ENCODE results near the gene MAP3K8.
"Not testable (repeated sequence)": the region's sequence is repeated elsewhere in the genome, so short reads cannot be mapped to it uniquely, and the experiment has no call there.

The MAP3K8 gene

DNA sequence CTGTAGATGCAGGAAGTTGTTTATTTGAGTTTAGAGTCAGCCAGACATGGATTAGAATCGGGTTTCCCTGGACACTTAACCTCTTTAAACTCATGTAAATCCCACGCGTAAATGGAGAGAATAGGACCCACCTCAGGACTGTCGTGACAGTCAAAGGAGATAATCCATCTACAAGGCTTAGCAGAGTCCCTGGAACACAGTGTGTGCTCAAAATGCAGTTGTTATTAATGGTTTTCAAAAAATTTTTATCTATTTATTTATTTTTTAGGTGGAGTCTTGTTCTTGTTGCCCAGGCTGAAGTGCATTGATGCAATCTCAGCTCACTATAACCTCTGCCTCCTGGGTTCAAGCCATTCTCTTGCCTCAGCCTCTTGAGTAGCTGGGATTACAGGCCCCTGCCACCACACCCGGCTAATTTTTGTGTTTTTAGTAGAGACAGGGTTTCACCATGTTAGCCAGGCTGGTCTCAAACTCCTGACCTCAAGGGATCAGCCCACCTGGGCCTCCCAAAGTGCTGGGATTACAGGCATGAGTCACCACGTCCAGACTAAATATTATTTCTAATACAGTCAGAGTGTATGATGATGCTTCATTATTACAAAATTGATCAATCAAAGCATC is 10.2 kb upstream of the MAP3K8 start:
- not testable (repeated sequence) for DNase-seq

- DNase-seq, result no peak
Observed at GRCh38 chr10:30425336-30426075, 8.5 kb upstream of the MAP3K8 start.

- DNase-seq, result no peak
Observed at GRCh38 chr10:30430544-30431298, 3.3 kb upstream of the MAP3K8 start.

- DNase-seq, result no peak
Observed at GRCh38 chr10:30431435-30431911, 2.5 kb upstream of the MAP3K8 start.

DNA sequence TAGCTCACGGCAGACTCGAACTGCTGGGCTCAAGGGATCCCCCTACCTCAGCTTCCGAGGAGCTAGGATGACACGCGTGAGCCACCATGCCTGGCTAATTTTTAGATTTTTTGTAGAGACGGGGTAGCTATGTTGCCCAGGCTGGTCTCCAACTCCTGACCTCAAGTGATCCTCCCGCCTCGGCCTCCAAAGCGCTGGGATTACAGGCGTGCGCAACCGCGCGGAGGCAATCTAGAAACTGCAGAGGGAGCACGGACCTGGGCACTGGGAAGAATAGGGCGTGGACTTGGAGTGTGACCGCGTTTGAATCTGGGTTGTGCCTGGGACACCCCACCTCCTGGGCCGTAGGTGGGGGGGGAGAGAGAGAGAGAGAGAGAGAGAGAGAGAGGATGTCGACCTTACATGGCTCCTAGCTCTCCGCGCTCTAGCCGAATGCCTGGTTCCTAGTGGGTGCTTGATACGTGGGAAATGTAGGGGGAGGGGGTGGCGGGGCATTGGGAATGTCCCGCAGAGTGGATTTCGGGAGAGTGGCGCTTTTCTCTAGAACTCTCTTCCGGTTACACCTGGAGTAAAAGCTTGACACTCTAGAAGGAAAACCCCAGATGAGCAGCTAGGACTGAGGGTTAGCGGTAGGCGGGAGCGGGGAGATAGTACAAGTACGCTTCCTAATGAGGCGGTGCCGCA is 1.2 kb upstream of the MAP3K8 start:
- no peak for DNase-seq

- peak; percentile 51 for DNase-seq
Observed at GRCh38 chr10:30433306-30433729, 666 bp upstream of the MAP3K8 start.

- peak; percentile 67 for DNase-seq
Observed at GRCh38 chr10:30434273-30435072, 489 bp downstream of the MAP3K8 start.

- DNase-seq, result no peak
Observed at GRCh38 chr10:30435073-30435422, 1.1 kb downstream of the MAP3K8 start.

DNA sequence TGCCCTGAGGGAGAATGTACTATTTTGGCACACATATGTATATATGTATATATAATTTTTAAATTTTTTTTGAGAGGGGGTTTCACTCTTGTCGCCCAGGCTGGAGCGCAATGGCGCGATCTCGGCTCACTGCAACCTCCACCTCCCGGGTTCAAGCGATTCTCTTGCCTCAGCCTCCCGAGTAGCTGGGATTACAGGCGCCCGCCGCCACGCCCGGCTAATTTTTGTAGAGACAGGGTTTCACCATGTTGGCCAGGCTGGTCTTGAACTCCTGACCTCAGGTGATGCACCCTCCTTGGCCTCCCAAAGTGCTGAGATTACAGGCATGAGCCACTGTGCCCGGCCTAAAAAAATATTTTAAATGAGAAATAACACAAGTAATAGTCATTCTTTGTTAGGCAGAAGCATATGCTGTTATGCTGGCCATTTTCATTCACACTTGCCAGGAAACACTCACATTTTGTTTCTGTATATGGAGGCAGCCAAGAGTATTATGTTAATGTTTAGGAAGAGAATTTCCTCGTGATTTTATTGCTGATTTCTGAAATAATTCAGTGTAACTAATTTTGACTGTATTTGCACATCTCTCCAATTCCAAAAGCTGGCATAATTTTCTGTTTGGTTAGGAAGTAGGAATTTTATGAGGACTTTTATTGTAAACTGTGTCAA is 1.6 kb downstream of the MAP3K8 start:
- not testable (repeated sequence) for DNase-seq

DNA sequence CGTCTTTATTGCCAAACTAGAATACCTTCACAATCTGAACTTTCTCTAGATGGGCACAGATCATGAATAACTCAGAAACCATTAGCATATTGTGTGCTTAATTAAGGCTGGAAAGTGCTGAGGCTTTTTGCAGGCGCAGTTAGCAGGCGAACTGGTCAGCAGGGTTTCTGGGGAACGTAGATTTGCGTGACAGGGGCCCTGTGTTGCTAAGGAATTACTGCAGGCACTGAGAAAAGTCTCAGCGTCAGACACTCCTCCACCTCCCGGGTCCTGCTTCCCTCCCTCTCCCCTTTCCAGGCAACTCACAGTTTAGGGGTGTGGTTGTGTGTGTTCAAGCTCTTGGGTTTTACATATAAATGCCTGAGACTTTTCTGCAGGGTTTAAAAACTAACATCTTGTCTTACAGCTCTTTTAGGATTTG is 2.2 kb downstream of the MAP3K8 start:
- DNase-seq, result peak; percentile 5

- no peak for DNase-seq
Observed at GRCh38 chr10:30436671-30437030, 2.7 kb downstream of the MAP3K8 start.

GRCh38 chr10:30437031-30437841 is 3.3 kb downstream of the MAP3K8 start:
- peak; percentile 41 for DNase-seq

DNA sequence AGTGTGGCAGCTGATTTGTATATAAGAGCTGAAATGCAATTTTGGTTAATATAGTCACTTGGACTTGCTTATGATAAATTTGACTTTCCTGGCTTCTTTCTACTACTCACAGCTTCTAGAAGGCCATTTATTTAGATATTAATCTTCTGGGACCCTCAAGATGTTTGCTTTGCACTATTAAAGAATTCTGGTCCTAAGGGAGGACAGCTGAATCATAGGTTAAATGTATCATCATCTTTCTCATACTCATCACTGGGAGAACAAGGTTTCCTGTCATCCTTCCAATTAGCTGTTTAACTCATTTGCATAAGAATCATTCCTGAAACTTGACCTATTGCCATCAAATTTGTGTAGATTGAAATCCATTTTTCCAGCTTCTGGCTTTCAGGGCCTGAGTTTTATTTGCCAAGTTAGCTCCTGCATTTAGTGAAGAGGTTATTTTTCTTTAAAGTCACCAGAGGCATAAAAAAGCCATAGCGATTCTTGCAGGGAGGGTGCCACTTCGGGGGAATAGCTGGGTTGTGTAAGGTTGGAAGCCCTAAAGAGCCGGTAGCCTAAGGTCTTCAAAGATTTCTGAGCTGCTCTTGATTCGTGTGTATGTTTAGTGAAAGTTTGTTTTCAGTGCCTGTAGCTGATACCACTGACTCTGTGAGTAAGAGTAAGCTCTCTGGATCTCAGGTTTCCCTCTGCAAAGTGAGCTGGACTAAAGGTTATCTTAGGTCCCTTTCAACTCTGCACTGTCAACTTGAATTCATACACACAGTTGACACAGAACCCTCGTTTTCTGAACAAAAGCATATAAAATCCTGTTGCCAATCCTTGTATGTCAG is 4.3 kb downstream of the MAP3K8 start:
- no peak for DNase-seq

DNA sequence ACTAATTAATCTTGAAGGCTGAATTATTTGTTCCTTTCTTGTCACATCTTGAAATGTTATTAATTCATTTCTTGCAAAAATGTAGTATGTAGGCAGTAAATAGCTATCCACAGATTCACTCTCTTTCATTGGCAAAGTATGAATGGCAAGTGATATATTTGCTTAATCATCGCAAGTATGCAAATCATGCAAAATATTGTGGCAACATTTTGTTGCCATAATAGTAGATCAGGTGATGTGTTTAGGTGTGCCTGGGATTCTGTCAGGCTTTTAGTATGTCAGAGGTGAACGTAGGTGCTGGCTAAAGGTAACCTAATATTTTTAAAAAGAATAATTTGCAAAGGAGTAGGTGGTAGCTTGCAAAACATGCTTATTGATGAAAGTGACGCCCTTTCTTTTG is 5.9 kb downstream of the MAP3K8 start:
- DNase-seq, result no peak

DNA sequence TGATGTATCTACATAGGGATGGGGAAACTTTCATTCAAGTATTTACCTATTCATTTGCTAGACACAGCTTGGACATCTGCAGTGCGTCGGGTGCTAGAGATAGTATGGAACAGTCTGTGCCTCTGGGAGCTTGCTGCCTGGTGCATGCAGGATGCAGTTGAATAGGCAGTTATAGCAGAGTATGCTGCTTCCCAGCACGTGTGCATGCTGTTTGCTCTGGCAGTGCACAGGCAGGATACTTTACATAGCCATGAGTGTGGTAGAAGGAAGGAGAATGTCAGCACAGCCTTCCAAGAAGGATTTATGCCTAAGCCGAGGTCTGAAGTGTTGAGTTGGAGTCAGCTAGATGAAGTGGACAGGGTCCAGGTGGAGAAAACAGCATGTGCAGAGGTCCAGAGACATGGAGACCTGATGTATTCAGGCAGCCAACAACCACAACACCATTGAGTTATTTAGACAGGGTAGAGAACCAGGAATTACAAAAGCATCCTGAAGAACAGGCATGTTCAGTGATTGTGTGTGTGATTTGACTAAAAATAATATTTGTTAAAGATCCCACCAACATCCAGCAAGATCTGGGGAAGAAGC is 8.1 kb downstream of the MAP3K8 start:
- no peak for DNase-seq

DNA sequence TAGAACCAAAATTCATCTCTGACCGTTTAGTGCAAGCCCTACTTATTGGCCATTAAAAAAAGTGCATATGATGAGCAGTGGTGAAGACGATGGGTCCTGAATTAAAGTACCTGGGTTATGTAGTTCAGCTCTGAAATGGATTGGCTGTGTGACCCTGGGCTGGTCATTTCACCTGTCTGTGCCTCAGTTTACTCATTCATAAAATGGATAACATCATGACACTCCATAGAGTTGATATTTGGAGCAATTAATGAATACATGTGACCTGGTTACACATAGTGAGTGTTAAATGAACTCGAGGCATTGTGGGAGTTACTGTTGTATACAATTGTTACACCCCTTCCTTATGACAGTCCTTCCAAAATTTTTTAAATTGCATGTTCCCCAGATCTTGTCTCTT is 9.1 kb downstream of the MAP3K8 start:
- no peak for DNase-seq

DNA sequence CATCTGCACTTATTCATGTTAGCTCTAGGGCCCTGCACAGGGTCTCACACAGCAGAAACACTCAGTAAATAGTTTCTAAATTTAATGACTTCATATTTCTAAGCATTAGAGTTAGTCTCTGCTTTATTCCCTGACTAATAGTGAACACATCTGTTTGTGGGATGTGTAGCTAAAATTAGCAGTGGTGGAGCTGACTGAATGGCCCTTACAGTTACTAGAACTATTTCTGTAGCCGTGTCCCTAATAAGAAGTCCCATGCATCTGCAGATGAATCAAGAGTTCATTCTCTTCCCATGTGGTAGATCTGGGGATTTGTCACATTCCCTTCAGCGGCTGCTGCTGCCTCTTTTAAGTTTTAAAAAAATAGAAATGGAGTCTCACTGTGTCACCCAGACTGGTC is 11.7 kb downstream of the MAP3K8 start:
- no peak for DNase-seq

- DNase-seq, result no peak
Observed at GRCh38 chr10:30447125-30447799, 13.3 kb downstream of the MAP3K8 start.

- no peak for DNase-seq
Observed at GRCh38 chr10:30448092-30448491, 14.1 kb downstream of the MAP3K8 start.

All from stimulated activated naive CD4-positive, alpha-beta T cell treated with Interleukin-2 at 50 U/mL for 16 hours (primary cell).